ENCODE results near the gene PRR14L.
A peak's percentile ranks its signal among the peaks of the same experiment; 100 is the strongest.
"Not testable (repeated sequence)": the region's sequence is repeated elsewhere in the genome, so short reads cannot be mapped to it uniquely, and the experiment has no call there.

Gene PRR14L

DNA sequence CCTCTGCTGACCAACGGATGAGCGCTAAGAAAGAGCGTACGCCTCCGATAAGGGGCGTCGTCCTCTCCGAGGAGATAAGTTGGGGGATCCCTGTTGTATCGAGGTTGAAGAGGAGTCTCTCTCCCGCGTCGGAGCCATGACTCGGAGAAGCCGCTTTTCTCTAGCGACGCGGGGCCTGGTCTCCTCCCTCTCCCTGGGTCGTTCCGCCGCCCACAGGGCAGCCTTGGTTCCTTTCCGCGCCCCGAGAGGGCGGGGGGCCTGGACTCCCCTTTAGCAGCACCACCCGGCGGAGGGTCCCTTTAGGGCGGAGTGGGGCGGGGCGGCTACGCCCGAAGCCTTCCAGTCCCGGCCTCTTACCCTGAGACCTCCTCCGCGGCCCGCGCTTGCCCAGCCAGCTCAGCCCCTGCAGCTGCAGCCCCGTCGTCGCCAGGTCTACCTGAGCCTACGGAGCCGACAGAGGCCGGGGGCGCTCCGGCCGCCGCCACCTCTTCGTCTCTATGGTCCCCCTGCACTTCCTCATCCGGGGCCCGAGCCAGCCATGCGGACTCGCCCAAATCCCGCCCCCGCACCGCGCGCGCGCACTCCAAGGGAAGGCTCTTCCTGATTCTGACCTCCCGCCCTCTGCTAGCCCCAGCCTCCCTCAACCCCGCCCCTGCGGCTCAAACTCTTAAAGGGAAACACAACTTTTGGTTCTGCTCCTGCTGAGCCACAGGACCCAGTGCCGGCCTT, at the start of gene PRR14L:
TSS of gene PRR14L (minus strand) at position 497 of the 729 bp plus-strand sequence. CDS start 11,272 bp downstream, outside the sequence.
- DNase-seq (ENCODE audit: low read depth, low spot score) = peak; percentile 34
- peak; percentile 8 for TF ChIP-seq CTCF (IDR thresholded peaks at IDR 0.05; ENCODE audit: insufficient read depth, low read length, missing control alignments)
- H3K4me3 ChIP-seq (ENCODE audit: low read depth, low read length) = peak within 1 kb of the TSS; percentile 85
- POLR2A ChIA-PET = no interaction called here
- CTCF ChIA-PET = interaction anchor here (0.9 to 4.8 kb wide), 3 partner anchors 85 to 188 kb away, joined by 3 to 20 read pairs (median 8); no protein-coding TSS in a partner anchor

- H3K4me3 ChIP-seq (ENCODE audit: low read depth, low read length); POLR2A ChIA-PET; CTCF ChIA-PET; DNase-seq (ENCODE audit: low read depth, low spot score): not testable (repeated sequence)
These were observed 49.4 kb upstream of the PRR14L start for GRCh38 chr22:31799358-31799757.

GRCh38 chr22:31790240-31790639, 40.3 kb upstream of the PRR14L start:
- no peak overlapping the region for H3K4me3 ChIP-seq (ENCODE audit: low read depth, low read length)
- no peak for DNase-seq (ENCODE audit: low read depth, low spot score)
- ChIA-PET POLR2A (no interaction called here), CTCF (interaction anchor here (0.6 to 1.6 kb wide), 2 partner anchors 124 to 180 kb away, joined by 3 to 4 read pairs; no protein-coding TSS in a partner anchor)
- no peak for TF ChIP-seq CTCF (IDR thresholded peaks at IDR 0.05; ENCODE audit: insufficient read depth, low read length, missing control alignments)

- POLR2A ChIA-PET = interaction anchor here (0.6 kb wide), 1 partner anchor 34 kb away, joined by 3 read pairs; no protein-coding TSS in a partner anchor
- H3K4me3 ChIP-seq (ENCODE audit: low read depth, low read length) = no peak overlapping the region
- TF ChIP-seq CTCF (IDR thresholded peaks at IDR 0.05; ENCODE audit: insufficient read depth, low read length, missing control alignments) = no peak
- DNase-seq (ENCODE audit: low read depth, low spot score) = no peak
- CTCF ChIA-PET = interaction anchor here (0.6 to 1.6 kb wide), 2 partner anchors 124 to 180 kb away, joined by 3 to 4 read pairs; no protein-coding TSS in a partner anchor
These were observed 39.9 kb upstream of the PRR14L start for GRCh38 chr22:31789803-31790202.

GRCh38 chr22:31776231-31776630, 26.3 kb upstream of the PRR14L start:
- TF ChIP-seq CTCF (IDR thresholded peaks at IDR 0.05; ENCODE audit: insufficient read depth, low read length, missing control alignments) = no peak
- DNase-seq (ENCODE audit: low read depth, low spot score) = no peak
- ChIA-PET POLR2A (interaction anchor here (0.6 kb wide), 1 partner anchor 190 kb away, joined by 3 read pairs; no protein-coding TSS in a partner anchor), CTCF (interaction anchor here (0.9 kb wide), 1 partner anchor 12 kb away, joined by 3 read pairs; no protein-coding TSS in a partner anchor)
- H3K4me3 ChIP-seq (ENCODE audit: low read depth, low read length) = no peak overlapping the region

- ChIA-PET POLR2A (no interaction called here), CTCF (no interaction called here)
- no peak for TF ChIP-seq CTCF (IDR thresholded peaks at IDR 0.05; ENCODE audit: insufficient read depth, low read length, missing control alignments)
- no peak for DNase-seq (ENCODE audit: low read depth, low spot score)
- no peak overlapping the region for H3K4me3 ChIP-seq (ENCODE audit: low read depth, low read length)
These were observed 23.5 kb upstream of the PRR14L start for GRCh38 chr22:31773416-31773815.
